ENCODE data around the gene LONRF3.

LONRF3 gene

GRCh38 chrX:118974088-118974907 is at the start of gene LONRF3:
TSS of gene LONRF3 (plus strand) at chrX:118974618. CDS start at chrX:118974781, 163 bp downstream.
- H3K27ac ChIP-seq (ENCODE audit: low read depth, low read length): peak within 1 kb of the TSS; percentile 39
- H3K4me3 ChIP-seq (ENCODE audit: low read depth in 1 of 2, low read length in 2 of 2): peak within 1 kb of the TSS; percentile 73
- no peaks in the 10 kb centered on the region for H3K36me3 ChIP-seq (ENCODE audit: control insufficient read depth in 1 of 2, insufficient read depth in 2 of 2, low read length in 2 of 2)
- H3K9ac ChIP-seq (ENCODE audit: low read depth in 1 of 2, low read length in 2 of 2): peak within 1 kb of the TSS; percentile 47 to 51
- H3K27me3 ChIP-seq (ENCODE audit: control insufficient read depth in 1 of 2, insufficient read depth in 2 of 2, low read length in 2 of 2): peaks cover 10 to 11% of the 10 kb centered on the region in 2 donors
- H3K9me3 ChIP-seq (ENCODE audit: control insufficient read depth in 1 of 2, low read length in 2 of 2): no peaks in the 10 kb centered on the region
- H3K4me1 ChIP-seq (ENCODE audit: control insufficient read depth in 1 of 2, insufficient read depth in 2 of 2, low read length in 2 of 2): peaks cover 9 to 12% of the 10 kb centered on the region in 2 donors

DNA sequence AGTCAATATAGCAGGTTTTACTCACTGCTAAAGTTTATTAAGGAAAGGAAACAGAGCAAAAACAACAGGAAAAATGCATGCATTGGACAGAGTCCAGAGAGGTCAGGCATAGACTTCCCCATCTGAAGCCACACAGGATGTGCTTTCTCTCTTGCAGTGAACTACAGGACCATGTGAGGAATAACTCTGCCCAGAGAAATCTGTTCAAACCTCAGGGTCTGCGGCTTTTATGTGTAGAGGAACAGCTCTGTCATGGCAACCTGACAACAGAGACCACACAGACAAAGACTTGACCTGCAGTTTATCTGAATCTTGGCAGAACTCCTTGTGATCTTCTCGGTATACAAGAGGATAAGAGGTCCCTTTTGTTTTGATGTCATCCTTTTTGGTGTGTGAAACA is 46.3 kb upstream of the LONRF3 start:
- Histone ChIP-seq H3K4me1 (ENCODE audit: control insufficient read depth in 1 of 2, insufficient read depth in 2 of 2, low read length in 2 of 2) (no peaks in the 10 kb centered on the region), H3K9me3 (ENCODE audit: control insufficient read depth in 1 of 2, low read length in 2 of 2) (no peaks in the 10 kb centered on the region), H3K9ac (ENCODE audit: low read depth in 1 of 2, low read length in 2 of 2) (no peak overlapping the region), H3K36me3 (ENCODE audit: control insufficient read depth in 1 of 2, insufficient read depth in 2 of 2, low read length in 2 of 2) (no peaks in the 10 kb centered on the region), H3K4me3 (ENCODE audit: low read depth in 1 of 2, low read length in 2 of 2) (no peak overlapping the region), H3K27ac (ENCODE audit: low read depth, low read length) (no peak overlapping the region), H3K27me3 (ENCODE audit: control insufficient read depth in 1 of 2, insufficient read depth in 2 of 2, low read length in 2 of 2) (no peaks in the 10 kb centered on the region)

- Histone ChIP-seq H3K27me3 (ENCODE audit: control insufficient read depth in 1 of 2, insufficient read depth in 2 of 2, low read length in 2 of 2) (no peaks in the 10 kb centered on the region), H3K36me3 (ENCODE audit: control insufficient read depth in 1 of 2, insufficient read depth in 2 of 2, low read length in 2 of 2) (no peaks in the 10 kb centered on the region), H3K4me1 (ENCODE audit: control insufficient read depth in 1 of 2, insufficient read depth in 2 of 2, low read length in 2 of 2) (peaks cover 4% of the 10 kb centered on the region in 2 donors), H3K9ac (ENCODE audit: low read depth in 1 of 2, low read length in 2 of 2) (no peak overlapping the region), H3K27ac (ENCODE audit: low read depth, low read length) (no peak overlapping the region), H3K9me3 (ENCODE audit: control insufficient read depth in 1 of 2, low read length in 2 of 2) (no peaks in the 10 kb centered on the region), H3K4me3 (ENCODE audit: low read depth in 1 of 2, low read length in 2 of 2) (no peak overlapping the region)
Observed at GRCh38 chrX:118935352-118935751, 39.1 kb upstream of the LONRF3 start.

DNA sequence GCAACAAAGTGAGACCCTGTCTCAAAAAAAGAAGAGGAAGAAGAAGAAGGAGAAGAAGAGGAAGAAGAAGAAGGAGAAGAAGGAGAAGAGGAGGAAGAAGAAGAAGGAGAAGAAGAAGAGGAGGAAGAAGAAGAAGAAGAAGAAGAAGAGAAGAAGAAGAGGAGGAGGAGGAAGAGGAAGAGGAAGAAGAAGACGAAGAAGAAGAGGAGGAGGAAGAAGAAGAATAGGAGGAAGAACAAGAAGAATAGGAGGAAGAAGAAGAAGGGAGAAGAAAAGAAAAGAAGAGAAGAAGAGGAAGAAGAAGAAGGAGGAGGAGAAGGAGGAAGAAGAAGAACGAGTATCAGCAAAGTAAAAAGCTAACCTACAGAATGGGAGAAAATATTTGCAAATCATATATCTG is 33.3 kb upstream of the LONRF3 start:
- H3K4me3 ChIP-seq (ENCODE audit: low read depth in 1 of 2, low read length in 2 of 2): no peak overlapping the region

DNA sequence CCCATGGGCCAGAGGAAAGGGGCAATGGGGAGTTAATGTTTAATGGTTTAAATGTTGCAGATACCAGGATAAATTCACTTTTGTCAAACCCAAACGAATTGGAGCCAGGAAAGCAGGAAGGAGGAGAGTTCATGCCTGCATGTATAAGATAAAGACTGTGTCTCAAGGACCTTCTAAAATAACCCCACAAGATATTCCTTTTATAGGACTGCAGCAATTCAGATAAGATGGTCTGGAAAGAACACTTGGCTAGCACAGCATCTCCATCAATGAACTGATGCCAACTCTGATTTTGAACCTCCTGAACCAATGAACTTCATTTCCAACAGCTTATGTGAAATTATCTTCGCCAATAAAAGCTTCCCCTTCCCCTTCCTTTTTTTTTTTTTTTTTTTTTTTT is 31.3 kb upstream of the LONRF3 start:
- Histone ChIP-seq H3K9ac (ENCODE audit: low read depth in 1 of 2, low read length in 2 of 2) (no peak overlapping the region), H3K36me3 (ENCODE audit: control insufficient read depth in 1 of 2, insufficient read depth in 2 of 2, low read length in 2 of 2) (no peaks in the 10 kb centered on the region), H3K27ac (ENCODE audit: low read depth, low read length) (no peak overlapping the region), H3K9me3 (ENCODE audit: control insufficient read depth in 1 of 2, low read length in 2 of 2) (no peaks in the 10 kb centered on the region), H3K4me1 (ENCODE audit: control insufficient read depth in 1 of 2, insufficient read depth in 2 of 2, low read length in 2 of 2) (no peaks in the 10 kb centered on the region), H3K27me3 (ENCODE audit: control insufficient read depth in 1 of 2, insufficient read depth in 2 of 2, low read length in 2 of 2) (no peaks in the 10 kb centered on the region), H3K4me3 (ENCODE audit: low read depth in 1 of 2, low read length in 2 of 2) (no peak overlapping the region)

More for the DNA sequence above, 33.3 kb upstream of the LONRF3 start:
- Histone ChIP-seq H3K9ac (ENCODE audit: low read depth in 1 of 2, low read length in 2 of 2) (no peak overlapping the region), H3K9me3 (ENCODE audit: control insufficient read depth in 1 of 2, low read length in 2 of 2) (no peaks in the 10 kb centered on the region), H3K36me3 (ENCODE audit: control insufficient read depth in 1 of 2, insufficient read depth in 2 of 2, low read length in 2 of 2) (no peaks in the 10 kb centered on the region), H3K27me3 (ENCODE audit: control insufficient read depth in 1 of 2, insufficient read depth in 2 of 2, low read length in 2 of 2) (no peaks in the 10 kb centered on the region), H3K27ac (ENCODE audit: low read depth, low read length) (no peak overlapping the region), H3K4me1 (ENCODE audit: control insufficient read depth in 1 of 2, insufficient read depth in 2 of 2, low read length in 2 of 2) (peaks cover 4% of the 10 kb centered on the region in 2 donors)

DNA sequence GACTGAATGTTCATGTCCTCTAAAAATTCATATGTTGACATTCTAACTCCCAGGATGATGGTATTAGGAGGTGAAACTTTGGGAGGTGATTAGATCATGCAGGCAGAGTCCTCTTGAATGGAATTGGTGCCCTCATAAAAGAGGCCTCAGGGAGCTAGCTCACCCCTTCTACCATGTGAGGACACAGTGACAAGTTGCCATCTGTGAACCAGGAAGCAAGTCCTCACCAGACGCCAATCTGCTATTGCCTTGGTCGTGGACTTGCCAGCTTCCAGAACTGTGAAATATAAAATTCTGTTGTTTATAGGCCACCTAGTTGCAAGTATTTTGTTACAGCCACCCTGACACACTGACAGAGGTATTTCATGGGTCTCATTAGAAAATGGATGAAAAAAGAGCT is 28.5 kb upstream of the LONRF3 start:
- Histone ChIP-seq H3K27me3 (ENCODE audit: control insufficient read depth in 1 of 2, insufficient read depth in 2 of 2, low read length in 2 of 2) (no peaks in the 10 kb centered on the region), H3K4me3 (ENCODE audit: low read depth in 1 of 2, low read length in 2 of 2) (no peak overlapping the region), H3K36me3 (ENCODE audit: control insufficient read depth in 1 of 2, insufficient read depth in 2 of 2, low read length in 2 of 2) (no peaks in the 10 kb centered on the region), H3K4me1 (ENCODE audit: control insufficient read depth in 1 of 2, insufficient read depth in 2 of 2, low read length in 2 of 2) (no peaks in the 10 kb centered on the region), H3K9ac (ENCODE audit: low read depth in 1 of 2, low read length in 2 of 2) (no peak overlapping the region), H3K27ac (ENCODE audit: low read depth, low read length) (no peak overlapping the region), H3K9me3 (ENCODE audit: control insufficient read depth in 1 of 2, low read length in 2 of 2) (no peaks in the 10 kb centered on the region)

GRCh38 chrX:118948270-118948669 is 26.1 kb upstream of the LONRF3 start:
- Histone ChIP-seq H3K9ac (ENCODE audit: low read depth in 1 of 2, low read length in 2 of 2) (no peak overlapping the region), H3K27ac (ENCODE audit: low read depth, low read length) (no peak overlapping the region), H3K4me3 (ENCODE audit: low read depth in 1 of 2, low read length in 2 of 2) (no peak overlapping the region), H3K4me1 (ENCODE audit: control insufficient read depth in 1 of 2, insufficient read depth in 2 of 2, low read length in 2 of 2) (no peaks in the 10 kb centered on the region), H3K9me3 (ENCODE audit: control insufficient read depth in 1 of 2, low read length in 2 of 2) (no peaks in the 10 kb centered on the region), H3K36me3 (ENCODE audit: control insufficient read depth in 1 of 2, insufficient read depth in 2 of 2, low read length in 2 of 2) (no peaks in the 10 kb centered on the region), H3K27me3 (ENCODE audit: control insufficient read depth in 1 of 2, insufficient read depth in 2 of 2, low read length in 2 of 2) (no peaks in the 10 kb centered on the region)

DNA sequence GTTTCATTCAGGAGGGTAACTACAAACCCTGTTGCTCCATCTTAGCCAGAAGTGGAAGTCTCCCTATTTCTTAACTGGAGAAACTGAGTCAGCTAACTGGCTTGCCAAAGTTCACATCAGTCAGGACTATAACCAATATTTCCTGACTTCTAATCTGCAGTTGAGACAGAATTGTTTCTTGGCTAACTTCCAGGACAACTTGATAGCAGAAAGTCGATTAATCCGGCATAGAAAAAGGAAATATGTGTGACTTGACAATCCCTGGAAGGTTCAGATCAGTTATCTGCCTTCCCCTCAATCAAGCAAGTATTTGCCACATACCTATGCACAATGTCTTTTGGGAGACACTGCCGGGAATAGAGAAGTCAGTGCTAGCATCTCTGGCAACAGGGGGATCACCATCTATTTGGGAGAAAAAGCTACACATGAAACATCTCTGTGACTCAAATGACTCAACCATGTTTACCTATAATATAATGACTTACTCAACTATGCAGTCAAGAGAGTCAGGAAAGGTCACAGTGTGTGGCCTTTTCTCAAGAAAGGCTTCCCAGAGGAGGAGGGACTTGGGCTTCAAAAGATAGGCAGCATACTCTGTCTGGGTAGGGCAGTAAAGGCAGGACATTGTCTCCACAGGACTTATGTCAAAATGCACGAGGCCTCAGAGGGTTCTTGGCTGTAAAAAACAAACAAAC is 12.4 kb upstream of the LONRF3 start:
- H3K27ac ChIP-seq (ENCODE audit: low read depth, low read length): no peak overlapping the region
- H3K9me3 ChIP-seq (ENCODE audit: control insufficient read depth in 1 of 2, low read length in 2 of 2): no peaks in the 10 kb centered on the region
- H3K27me3 ChIP-seq (ENCODE audit: control insufficient read depth in 1 of 2, insufficient read depth in 2 of 2, low read length in 2 of 2): no peaks in the 10 kb centered on the region
- H3K4me3 ChIP-seq (ENCODE audit: low read depth in 1 of 2, low read length in 2 of 2): no peak overlapping the region
- no peaks in the 10 kb centered on the region for H3K36me3 ChIP-seq (ENCODE audit: control insufficient read depth in 1 of 2, insufficient read depth in 2 of 2, low read length in 2 of 2)
- peaks cover 8 to 18% of the 10 kb centered on the region in 2 donors for H3K4me1 ChIP-seq (ENCODE audit: control insufficient read depth in 1 of 2, insufficient read depth in 2 of 2, low read length in 2 of 2)
- no peak overlapping the region for H3K9ac ChIP-seq (ENCODE audit: low read depth in 1 of 2, low read length in 2 of 2)

DNA sequence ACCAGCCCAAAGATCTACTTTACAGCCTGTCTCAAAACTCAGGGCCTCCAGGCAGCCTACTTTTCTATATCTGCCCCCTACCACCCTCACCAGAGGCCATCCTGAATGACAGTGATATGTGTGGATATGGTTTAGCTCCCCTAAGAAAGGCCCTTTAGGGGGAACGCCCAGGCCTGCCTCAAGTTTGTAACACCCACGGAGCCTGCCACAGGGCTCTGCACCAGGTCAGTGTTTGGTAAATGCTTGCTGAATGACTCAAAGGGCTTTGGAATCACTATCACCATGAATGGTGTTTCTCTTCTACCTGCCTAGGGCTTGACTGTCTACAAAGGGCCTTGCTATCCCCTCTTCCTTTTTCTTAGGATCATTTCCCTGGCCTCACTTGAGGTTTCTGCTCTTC is 11.3 kb upstream of the LONRF3 start:
- H3K36me3 ChIP-seq (ENCODE audit: control insufficient read depth in 1 of 2, insufficient read depth in 2 of 2, low read length in 2 of 2): no peaks in the 10 kb centered on the region
- no peaks in the 10 kb centered on the region for H3K27me3 ChIP-seq (ENCODE audit: control insufficient read depth in 1 of 2, insufficient read depth in 2 of 2, low read length in 2 of 2)
- H3K27ac ChIP-seq (ENCODE audit: low read depth, low read length): no peak overlapping the region
- peaks cover 8 to 18% of the 10 kb centered on the region in 2 donors for H3K4me1 ChIP-seq (ENCODE audit: control insufficient read depth in 1 of 2, insufficient read depth in 2 of 2, low read length in 2 of 2)
- H3K4me3 ChIP-seq (ENCODE audit: low read depth in 1 of 2, low read length in 2 of 2): no peak overlapping the region
- H3K9ac ChIP-seq (ENCODE audit: low read depth in 1 of 2, low read length in 2 of 2): no peak overlapping the region
- no peaks in the 10 kb centered on the region for H3K9me3 ChIP-seq (ENCODE audit: control insufficient read depth in 1 of 2, low read length in 2 of 2)

GRCh38 chrX:118964252-118964651 is 10.2 kb upstream of the LONRF3 start:
- Histone ChIP-seq H3K36me3 (ENCODE audit: control insufficient read depth in 1 of 2, insufficient read depth in 2 of 2, low read length in 2 of 2) (no peaks in the 10 kb centered on the region), H3K27me3 (ENCODE audit: control insufficient read depth in 1 of 2, insufficient read depth in 2 of 2, low read length in 2 of 2) (no peaks in the 10 kb centered on the region), H3K9me3 (ENCODE audit: control insufficient read depth in 1 of 2, low read length in 2 of 2) (no peaks in the 10 kb centered on the region), H3K4me3 (ENCODE audit: low read depth in 1 of 2, low read length in 2 of 2) (no peak overlapping the region), H3K4me1 (ENCODE audit: control insufficient read depth in 1 of 2, insufficient read depth in 2 of 2, low read length in 2 of 2) (peaks cover 8 to 18% of the 10 kb centered on the region in 2 donors), H3K9ac (ENCODE audit: low read depth in 1 of 2, low read length in 2 of 2) (no peak overlapping the region), H3K27ac (ENCODE audit: low read depth, low read length) (no peak overlapping the region)

Measured in duodenal mucosa (tissue), 2 donors.